HFF-Myc (cell line): Measurements from ENCODE around the gene ITGAX.

Source experiments
- DNase-seq: peaks from one replicate; pipeline ENCODE4 v3.0.0-alpha.2; 2011; ENCODE audit warnings: low read depth; ENCODE audit errors: extremely low read depth
- H3K4me3 ChIP-seq: replicated peaks from 2 replicates; pipeline ENCODE4 v1.5.1; 2011; ENCODE audit warnings: low read depth, mild to moderate bottlenecking, control low read depth, low read length
- TF ChIP-seq, protein P1 (sequence below): IDR thresholded peaks from 2 replicates; pipeline ENCODE4 v1.5.1; 2012; ENCODE audit warnings: mild to moderate bottlenecking, low read depth, low read length, control low read depth; ENCODE audit errors: missing control alignments

The ITGAX gene

DNA sequence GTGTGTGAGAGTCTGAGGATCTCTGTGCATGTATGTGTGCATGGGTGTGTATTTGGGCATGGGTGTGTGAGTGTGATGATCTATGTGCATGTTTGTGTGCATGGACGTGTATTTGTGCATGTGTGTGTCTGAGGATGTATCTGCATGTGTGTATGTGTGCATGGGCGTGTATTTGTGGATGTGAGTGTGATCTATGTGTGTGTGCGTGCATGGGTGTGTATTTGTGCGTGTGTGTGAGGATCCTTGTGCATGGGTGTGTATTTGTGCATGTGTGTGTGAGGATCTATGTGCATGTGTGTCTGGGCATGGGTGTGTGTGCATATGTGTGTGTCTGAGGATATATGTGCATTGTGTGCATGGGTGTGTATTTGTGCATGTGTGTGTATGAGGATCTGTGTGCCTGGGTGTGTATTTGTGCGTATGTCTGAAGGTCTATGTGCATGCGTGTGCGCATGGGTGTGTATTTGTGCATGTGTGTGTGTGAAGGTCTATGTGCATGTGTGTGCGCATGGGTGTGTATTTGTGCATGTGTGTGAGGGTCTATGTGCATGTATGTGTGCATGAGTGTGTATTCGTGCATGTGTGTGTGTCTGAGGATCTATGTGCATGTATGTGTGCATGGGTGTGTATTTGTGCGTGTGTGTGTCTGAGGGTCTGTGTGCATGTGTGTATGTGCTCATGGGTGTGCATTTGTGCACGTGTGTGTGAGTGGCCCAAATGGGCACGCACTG is 26.5 kb upstream of the ITGAX start:
- TF ChIP-seq, protein P1, sequence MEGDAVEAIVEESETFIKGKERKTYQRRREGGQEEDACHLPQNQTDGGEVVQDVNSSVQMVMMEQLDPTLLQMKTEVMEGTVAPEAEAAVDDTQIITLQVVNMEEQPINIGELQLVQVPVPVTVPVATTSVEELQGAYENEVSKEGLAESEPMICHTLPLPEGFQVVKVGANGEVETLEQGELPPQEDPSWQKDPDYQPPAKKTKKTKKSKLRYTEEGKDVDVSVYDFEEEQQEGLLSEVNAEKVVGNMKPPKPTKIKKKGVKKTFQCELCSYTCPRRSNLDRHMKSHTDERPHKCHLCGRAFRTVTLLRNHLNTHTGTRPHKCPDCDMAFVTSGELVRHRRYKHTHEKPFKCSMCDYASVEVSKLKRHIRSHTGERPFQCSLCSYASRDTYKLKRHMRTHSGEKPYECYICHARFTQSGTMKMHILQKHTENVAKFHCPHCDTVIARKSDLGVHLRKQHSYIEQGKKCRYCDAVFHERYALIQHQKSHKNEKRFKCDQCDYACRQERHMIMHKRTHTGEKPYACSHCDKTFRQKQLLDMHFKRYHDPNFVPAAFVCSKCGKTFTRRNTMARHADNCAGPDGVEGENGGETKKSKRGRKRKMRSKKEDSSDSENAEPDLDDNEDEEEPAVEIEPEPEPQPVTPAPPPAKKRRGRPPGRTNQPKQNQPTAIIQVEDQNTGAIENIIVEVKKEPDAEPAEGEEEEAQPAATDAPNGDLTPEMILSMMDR = no peak
- no peak for DNase-seq
- H3K4me3 ChIP-seq = no peak overlapping the region

DNA sequence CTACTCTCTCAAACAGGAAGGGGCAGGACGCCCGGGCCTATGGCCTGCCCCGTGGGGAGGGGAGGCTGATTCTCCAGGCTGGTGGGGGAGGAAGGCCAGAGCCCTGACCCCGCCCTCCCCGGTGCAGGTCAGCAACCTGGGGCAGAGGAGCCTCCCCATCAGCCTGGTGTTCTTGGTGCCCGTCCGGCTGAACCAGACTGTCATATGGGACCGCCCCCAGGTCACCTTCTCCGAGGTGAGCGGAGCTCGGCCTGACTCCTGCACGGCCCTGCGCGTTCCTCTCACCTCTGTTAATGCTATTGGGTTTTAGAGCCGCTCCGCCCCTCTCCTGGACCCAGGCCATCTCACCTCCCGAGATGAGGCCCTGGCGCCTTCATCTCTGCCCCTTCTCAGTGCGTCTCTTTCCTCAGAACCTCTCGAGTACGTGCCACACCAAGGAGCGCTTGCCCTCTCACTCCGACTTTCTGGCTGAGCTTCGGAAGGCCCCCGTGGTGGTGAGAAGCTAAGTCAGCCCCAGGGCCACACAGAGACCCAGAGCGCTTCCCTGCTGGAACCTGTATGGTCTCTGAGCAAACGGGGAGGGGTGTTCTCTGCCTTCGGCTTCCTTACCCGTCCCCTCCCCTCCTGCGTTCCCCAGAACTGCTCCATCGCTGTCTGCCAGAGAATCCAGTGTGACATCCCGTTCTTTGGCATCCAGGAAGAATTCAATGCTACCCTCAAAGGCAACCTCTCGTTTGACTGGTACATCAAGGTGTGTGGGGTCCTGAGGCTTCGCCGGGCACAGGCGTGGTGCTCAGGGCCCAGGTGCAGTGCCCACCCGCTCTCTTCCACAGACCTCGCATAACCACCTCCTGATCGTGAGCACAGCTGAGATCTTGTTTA is 25.1 kb upstream of the ITGAX start:
- no peak for DNase-seq
- H3K4me3 ChIP-seq = no peak overlapping the region
- TF ChIP-seq, protein P1 = no peak

DNA sequence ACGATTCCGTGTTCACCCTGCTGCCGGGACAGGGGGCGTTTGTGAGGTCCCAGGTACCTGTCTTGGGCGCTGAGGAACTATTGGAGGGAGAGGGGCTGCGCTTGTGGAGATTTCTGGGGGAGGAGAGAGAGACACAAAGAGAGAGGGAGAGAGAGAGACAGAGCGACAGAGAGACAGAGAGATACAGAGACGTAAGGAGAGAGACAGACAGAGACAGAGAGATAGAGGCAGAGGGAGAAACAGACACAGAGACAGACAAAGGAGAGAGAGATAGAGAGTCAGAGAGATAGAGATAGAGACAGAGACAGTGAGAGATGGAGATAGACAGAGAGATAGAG is 24.5 kb upstream of the ITGAX start:
- TF ChIP-seq, protein P1 = no peak

DNA sequence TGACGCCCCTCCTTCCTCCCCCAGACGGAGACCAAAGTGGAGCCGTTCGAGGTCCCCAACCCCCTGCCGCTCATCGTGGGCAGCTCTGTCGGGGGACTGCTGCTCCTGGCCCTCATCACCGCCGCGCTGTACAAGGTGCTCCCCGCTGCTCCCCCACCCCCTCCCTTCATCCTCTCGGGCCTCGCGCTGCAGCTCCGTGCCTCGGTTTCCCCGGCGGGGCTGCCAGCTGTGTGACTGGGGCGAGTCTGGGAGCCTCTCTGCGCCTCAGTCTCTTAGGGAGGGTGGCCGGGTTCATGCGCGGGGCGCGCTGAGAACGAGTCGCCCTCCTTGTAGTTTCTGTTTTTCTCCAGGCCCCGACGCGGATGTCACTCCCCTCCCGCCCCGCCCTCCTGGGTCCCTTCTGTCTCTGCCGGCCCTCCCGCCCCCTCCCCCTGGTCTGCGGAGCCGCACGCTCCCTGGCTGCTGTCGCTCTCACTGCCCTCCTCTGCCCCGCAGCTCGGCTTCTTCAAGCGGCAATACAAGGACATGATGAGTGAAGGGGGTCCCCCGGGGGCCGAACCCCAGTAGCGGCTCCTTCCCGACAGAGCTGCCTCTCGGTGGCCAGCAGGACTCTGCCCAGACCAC is 23.7 kb upstream of the ITGAX start:
- H3K4me3 ChIP-seq = no peak overlapping the region
- DNase-seq = no peak

More for the DNA sequence above, 24.5 kb upstream of the ITGAX start:
- no peak for DNase-seq
- no peak overlapping the region for H3K4me3 ChIP-seq

DNA sequence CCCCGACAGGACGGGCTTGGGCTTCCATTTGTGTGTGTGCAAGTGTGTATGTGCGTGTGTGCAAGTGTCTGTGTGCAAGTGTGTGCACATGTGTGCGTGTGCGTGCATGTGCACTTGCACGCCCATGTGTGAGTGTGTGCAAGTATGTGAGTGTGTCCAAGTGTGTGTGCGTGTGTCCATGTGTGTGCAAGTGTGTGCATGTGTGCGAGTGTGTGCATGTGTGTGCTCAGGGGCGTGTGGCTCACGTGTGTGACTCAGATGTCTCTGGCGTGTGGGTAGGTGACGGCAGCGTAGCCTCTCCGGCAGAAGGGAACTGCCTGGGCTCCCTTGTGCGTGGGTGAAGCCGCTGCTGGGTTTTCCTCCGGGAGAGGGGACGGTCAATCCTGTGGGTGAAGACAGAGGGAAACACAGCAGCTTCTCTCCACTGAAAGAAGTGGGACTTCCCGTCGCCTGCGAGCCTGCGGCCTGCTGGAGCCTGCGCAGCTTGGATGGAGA is 23.1 kb upstream of the ITGAX start:
- H3K4me3 ChIP-seq = no peak overlapping the region
- TF ChIP-seq, protein P1 = no peak
- no peak for DNase-seq

More for the DNA sequence above, 23.7 kb upstream of the ITGAX start:
- TF ChIP-seq, protein P1 = no peak

DNA sequence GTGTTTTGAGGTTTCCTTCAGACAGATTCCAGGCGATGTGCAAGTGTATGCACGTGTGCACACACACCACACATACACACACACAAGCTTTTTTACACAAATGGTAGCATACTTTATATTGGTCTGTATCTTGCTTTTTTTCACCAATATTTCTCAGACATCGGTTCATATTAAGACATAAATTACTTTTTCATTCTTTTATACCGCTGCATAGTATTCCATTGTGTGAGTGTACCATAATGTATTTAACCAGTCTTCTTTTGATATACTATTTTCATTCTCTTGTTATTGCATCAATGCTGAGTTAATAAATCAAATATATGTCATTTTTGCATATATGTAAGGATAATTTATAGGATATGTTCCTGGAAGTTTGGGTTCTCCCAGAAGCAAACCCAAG is 22.4 kb upstream of the ITGAX start:
- no peak for DNase-seq
- TF ChIP-seq, protein P1 = no peak

More for the DNA sequence above, 22.4 kb upstream of the ITGAX start:
- no peak overlapping the region for H3K4me3 ChIP-seq
